HL-60 (cell line): Measurements from ENCODE around the gene BBS12.

ENCODE experiments used
- GABPA ChIP-seq: IDR thresholded peaks from 2 replicates; pipeline ENCODE4 v1.6.1; 2012; ENCODE audit warnings: low read depth
- POLR2AphosphoS5 ChIP-seq: IDR thresholded peaks from 2 replicates; pipeline ENCODE4 v1.6.1; 2012; ENCODE audit warnings: low read depth
- REST ChIP-seq: IDR thresholded peaks from 2 replicates; pipeline ENCODE4 v1.6.1; 2012; ENCODE audit warnings: low read depth; ENCODE audit not compliant: insufficient replicate concordance
- TF ChIP-seq, protein P1 (sequence below): IDR thresholded peaks from one replicate; pipeline ENCODE4 v1.5.1; 2011; ENCODE audit warnings: low read length, control low read depth, inconsistent platforms; ENCODE audit not compliant: insufficient read depth

DNA sequence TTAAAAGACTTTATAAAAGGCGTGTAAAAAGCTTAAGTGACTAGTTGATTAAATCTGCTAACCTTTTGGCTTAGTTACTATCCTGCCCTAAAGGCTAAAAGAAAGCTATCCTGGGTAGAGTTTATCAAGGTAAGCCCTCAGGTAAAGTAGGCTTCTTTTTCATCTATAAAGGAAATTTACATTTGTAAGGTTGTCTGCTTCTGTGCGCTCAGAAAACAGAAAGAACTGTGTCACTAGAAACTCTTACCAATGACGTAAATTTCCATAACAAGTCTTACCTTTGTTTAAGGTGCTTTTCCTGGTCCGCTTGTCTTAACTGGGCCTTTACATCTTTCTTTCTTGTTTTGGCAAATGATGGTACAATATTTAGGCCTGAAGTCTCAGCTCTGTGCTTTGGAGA, 56.4 kb downstream of the BBS12 start:
- TF ChIP-seq, protein P1, sequence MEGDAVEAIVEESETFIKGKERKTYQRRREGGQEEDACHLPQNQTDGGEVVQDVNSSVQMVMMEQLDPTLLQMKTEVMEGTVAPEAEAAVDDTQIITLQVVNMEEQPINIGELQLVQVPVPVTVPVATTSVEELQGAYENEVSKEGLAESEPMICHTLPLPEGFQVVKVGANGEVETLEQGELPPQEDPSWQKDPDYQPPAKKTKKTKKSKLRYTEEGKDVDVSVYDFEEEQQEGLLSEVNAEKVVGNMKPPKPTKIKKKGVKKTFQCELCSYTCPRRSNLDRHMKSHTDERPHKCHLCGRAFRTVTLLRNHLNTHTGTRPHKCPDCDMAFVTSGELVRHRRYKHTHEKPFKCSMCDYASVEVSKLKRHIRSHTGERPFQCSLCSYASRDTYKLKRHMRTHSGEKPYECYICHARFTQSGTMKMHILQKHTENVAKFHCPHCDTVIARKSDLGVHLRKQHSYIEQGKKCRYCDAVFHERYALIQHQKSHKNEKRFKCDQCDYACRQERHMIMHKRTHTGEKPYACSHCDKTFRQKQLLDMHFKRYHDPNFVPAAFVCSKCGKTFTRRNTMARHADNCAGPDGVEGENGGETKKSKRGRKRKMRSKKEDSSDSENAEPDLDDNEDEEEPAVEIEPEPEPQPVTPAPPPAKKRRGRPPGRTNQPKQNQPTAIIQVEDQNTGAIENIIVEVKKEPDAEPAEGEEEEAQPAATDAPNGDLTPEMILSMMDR, result no peak
- TF ChIP-seq POLR2AphosphoS5, result no peak
- no peak for TF ChIP-seq GABPA
- TF ChIP-seq REST, result no peak
